Stomach (tissue), 4 donors: Measurements from ENCODE around the gene EPB41L2.

Source experiments
- EP300 ChIP-seq: sonication (generic); formaldehyde crosslinking; IDR thresholded peaks from one replicate; pipeline ENCODE4 v1.6.1; 2017; ENCODE audit warnings: antibody characterized with exemption
- POLR2A ChIP-seq, 4 donors: fragments of 450-650 bp; IDR thresholded peaks; one replicate each; pipeline ENCODE4 v1.6.1; 2016; ENCODE audit warnings: antibody characterized with exemption in 4 of 4, control low read depth in 2 of 4, mild to moderate bottlenecking in 1 of 4, moderate library complexity in 1 of 4
- POLR2AphosphoS5 ChIP-seq, 3 donors: sonication (generic); formaldehyde crosslinking; IDR thresholded peaks; one replicate each; pipeline ENCODE4 v1.6.1; 2016; ENCODE audit warnings: antibody characterized with exemption in 3 of 3
- TF ChIP-seq, protein P1 (sequence below), 7 experiments: fragments of 450-650 bp in 4 of 7; fragments of 200-600 bp in 3 of 7; sonication (generic) in 3 of 7; IDR thresholded peaks; one replicate each; pipeline ENCODE4 v1.5.1; 2016 to 2019; ENCODE audit warnings: antibody characterized with exemption in 7 of 7, control low read depth in 2 of 7, mild to moderate bottlenecking in 1 of 7

DNA sequence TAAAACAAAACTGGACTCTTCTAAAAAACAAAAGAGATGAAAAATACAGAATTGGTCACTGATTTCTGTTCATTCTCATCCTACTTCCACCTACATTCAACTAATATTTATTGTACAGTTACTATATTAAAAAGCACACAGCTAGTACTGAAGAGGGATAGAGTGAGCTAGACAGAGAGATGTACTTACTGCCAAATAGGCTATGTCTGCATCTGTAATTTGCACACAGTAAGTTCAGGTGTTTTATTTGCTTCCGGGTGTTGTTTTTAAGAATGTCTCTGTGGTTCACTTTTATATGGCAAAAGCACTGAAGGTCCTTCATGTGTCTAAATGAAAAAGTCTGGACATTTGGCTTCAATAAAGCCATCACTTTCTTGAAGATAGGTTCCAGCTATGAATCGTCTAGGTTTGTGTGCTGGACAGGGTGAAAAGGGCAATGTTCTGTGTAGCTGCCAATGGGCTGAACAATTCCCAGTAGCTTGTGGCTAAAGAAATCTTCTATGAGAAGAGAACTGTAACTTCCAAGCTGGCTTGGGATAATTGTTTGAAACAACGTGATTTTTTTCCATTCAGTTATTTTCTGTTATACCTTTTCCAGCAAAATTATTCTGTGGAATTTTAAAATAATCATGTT lies 47.3 kb downstream of the EPB41L2 start:
- TF ChIP-seq, protein P1, sequence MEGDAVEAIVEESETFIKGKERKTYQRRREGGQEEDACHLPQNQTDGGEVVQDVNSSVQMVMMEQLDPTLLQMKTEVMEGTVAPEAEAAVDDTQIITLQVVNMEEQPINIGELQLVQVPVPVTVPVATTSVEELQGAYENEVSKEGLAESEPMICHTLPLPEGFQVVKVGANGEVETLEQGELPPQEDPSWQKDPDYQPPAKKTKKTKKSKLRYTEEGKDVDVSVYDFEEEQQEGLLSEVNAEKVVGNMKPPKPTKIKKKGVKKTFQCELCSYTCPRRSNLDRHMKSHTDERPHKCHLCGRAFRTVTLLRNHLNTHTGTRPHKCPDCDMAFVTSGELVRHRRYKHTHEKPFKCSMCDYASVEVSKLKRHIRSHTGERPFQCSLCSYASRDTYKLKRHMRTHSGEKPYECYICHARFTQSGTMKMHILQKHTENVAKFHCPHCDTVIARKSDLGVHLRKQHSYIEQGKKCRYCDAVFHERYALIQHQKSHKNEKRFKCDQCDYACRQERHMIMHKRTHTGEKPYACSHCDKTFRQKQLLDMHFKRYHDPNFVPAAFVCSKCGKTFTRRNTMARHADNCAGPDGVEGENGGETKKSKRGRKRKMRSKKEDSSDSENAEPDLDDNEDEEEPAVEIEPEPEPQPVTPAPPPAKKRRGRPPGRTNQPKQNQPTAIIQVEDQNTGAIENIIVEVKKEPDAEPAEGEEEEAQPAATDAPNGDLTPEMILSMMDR (IDR thresholded peaks at IDR 0.05): no peak
- TF ChIP-seq POLR2AphosphoS5 (IDR thresholded peaks at IDR 0.05) (no peak), EP300 (no peak), POLR2A (IDR thresholded peaks at IDR 0.05) (no peak)
